Memory B cell (primary cell): Measurements from ENCODE around the gene C2CD3.
A peak's percentile ranks its signal among the peaks of the same experiment; 100 is the strongest.
"Not testable (repeated sequence)": the region's sequence is repeated elsewhere in the genome, so short reads cannot be mapped to it uniquely, and the experiment has no call there.

Source experiments
- ATAC-seq: fragments of 150-1000 bp; cut with Tn5 transposase; 2 replicates; pipeline ENCODE4 v1.10.0; 2021; ENCODE audit warnings: low read depth, mild to moderate bottlenecking, moderate library complexity
- DNase-seq, 2 donors: peaks; one replicate each; pipeline ENCODE4 v3.0.0; 2022; ENCODE audit warnings: low spot score in 2 of 2
- H3K27ac Mint-ChIP-seq: one replicate; pipeline ENCODE4 v1.8.0; 2022; ENCODE audit warnings: mild to moderate bottlenecking, moderate library complexity, mixed read lengths
- H3K27me3 Mint-ChIP-seq: one replicate; pipeline ENCODE4 v1.8.0; 2022; ENCODE audit warnings: mixed read lengths
- H3K36me3 Mint-ChIP-seq: one replicate; pipeline ENCODE4 v1.8.0; 2022; ENCODE audit warnings: mild to moderate bottlenecking, mixed read lengths
- H3K4me1 Mint-ChIP-seq: one replicate; pipeline ENCODE4 v1.8.0; 2022; ENCODE audit warnings: mixed read lengths
- H3K4me3 Mint-ChIP-seq: one replicate; pipeline ENCODE4 v1.8.0; 2022; ENCODE audit warnings: mild to moderate bottlenecking, moderate library complexity, mixed read lengths
- H3K9me3 Mint-ChIP-seq: one replicate; pipeline ENCODE4 v1.8.0; 2022; ENCODE audit warnings: mixed read lengths

The C2CD3 gene

DNA sequence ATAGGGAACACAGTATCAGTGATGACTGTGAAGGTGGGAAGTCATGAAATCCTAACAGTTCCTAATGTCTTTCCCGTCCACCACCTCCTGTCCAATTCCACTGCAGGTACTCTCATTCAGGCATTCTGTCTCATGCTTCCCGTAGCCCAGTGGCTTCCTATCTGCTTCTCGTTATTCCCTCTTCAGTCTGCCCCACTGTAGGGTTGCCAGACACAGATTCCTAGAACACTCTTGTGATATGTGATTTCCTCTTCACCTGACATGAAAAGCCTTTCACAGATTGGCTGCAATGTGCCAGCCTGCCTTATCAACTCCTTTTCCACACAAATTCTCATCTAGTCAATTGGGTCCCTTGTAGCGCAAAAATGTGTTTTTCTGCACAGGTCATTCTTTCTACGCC, 49.0 kb downstream of the C2CD3 start:
- no peak overlapping the region for H3K4me3 Mint-ChIP-seq
- H3K27me3 Mint-ChIP-seq: no peaks in the 10 kb centered on the region
- peaks cover 2% of the 10 kb centered on the region for H3K9me3 Mint-ChIP-seq
- DNase-seq (no peak), ATAC-seq (no peak)
- no peak overlapping the region for H3K27ac Mint-ChIP-seq
- H3K36me3 Mint-ChIP-seq: peaks cover 28% of the 10 kb centered on the region
- no peaks in the 10 kb centered on the region for H3K4me1 Mint-ChIP-seq

DNA sequence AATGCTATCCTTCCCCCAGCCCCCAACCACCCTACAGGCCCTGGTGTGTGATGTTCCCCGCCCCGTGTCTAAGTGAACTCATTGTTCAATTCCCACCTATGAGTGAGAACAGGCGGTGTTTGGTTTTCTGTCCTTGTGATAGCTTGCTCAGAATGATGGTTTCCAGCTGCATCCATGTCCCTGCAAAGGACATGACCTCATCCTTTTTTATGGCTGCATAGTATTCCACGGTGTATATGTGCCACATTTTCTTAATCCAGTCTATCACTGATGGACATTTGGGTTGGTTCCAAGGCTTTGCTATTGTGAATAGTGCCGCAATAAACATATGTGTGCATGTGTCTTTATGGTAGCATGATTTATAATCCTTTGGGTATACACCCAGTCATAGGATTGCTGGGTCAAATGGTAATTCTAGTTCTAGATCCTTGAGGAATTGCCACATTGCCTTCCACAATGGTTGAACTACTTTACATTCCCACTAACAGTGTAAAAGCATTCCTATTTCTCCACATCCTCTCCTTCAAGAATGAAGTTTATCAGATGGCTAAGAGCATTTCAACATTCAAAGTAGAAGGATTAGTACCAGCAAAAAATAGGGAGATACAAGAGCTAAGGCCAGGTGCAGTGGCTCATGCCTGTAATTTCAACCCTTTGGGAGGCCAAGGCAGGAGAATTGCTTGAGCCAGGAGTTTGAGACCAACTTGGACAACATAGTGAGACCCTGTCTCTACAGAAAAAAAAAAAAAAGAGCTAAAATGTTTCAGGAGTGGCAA, 50.4 kb downstream of the C2CD3 start:
- not testable (repeated sequence) for DNase-seq, H3K4me1 Mint-ChIP-seq, H3K9me3 Mint-ChIP-seq, ATAC-seq, H3K27me3 Mint-ChIP-seq, H3K27ac Mint-ChIP-seq, H3K4me3 Mint-ChIP-seq
- peaks cover 39% of the 10 kb centered on the region for H3K36me3 Mint-ChIP-seq

DNA sequence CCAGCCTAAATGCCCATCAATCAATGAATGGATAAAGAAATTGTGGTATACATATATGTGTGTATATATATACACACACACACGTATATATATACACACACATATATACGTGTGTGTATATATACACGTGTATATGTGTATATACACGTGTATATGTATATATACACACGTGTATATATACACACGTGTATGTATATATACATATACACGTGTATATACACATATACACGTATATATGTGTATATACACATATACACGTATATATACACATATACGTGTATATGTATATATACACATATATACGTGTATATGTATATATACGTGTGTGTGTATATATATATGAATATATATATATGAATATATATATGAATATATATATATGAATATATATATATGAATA, 54.1 kb downstream of the C2CD3 start:
- ATAC-seq (no peak), DNase-seq (no peak)
- no peaks in the 10 kb centered on the region for H3K27me3 Mint-ChIP-seq
- H3K4me3 Mint-ChIP-seq: no peak overlapping the region
- H3K4me1 Mint-ChIP-seq: no peaks in the 10 kb centered on the region
- H3K36me3 Mint-ChIP-seq: peaks cover 59% of the 10 kb centered on the region
- H3K9me3 Mint-ChIP-seq: peaks cover 5% of the 10 kb centered on the region
- no peak overlapping the region for H3K27ac Mint-ChIP-seq

DNA sequence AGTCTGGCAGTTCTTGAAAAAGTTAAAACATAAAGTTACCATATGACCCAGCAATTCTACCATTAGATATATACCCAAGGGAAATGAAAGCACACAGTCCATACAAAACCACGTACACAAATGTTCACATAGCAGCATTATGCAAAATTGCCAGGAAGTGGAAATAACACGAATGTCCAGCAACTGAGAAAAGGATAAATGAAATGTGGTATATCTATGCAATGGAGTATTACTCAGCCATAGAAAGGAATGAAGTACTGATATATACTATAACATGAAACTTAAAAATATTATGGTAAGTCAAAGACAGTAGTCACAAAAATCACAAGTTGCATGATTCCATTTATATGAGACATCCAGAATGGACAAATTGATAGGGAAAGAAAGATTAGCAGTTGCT, 57.9 kb downstream of the C2CD3 start:
- H3K27me3 Mint-ChIP-seq: no peaks in the 10 kb centered on the region
- DNase-seq (no peak), ATAC-seq (no peak)
- H3K36me3 Mint-ChIP-seq: peaks cover 53% of the 10 kb centered on the region
- H3K4me1 Mint-ChIP-seq: no peaks in the 10 kb centered on the region
- no peak overlapping the region for H3K4me3 Mint-ChIP-seq
- H3K9me3 Mint-ChIP-seq: peaks cover 4% of the 10 kb centered on the region
- no peak overlapping the region for H3K27ac Mint-ChIP-seq

DNA sequence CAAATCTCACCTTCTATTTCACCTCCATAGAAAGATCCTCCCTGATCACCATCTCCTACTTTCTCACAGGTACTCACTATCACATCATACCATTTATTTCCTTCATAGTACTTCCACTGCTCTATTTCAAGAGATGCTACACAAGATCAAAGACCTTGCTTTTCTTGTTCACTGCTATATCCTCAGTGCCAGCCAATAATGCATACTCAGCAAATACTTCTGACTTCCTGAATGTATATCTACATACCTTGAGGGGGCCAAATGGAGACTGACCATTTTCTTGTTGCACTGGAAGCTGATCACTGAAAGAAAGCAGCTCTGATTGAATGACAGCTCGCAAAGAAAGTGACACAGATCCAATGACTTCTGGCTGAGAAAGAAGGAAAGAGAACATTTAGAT, 64.7 kb downstream of the C2CD3 start:
- H3K27ac Mint-ChIP-seq: peak overlapping the region; percentile 19
- H3K4me1 Mint-ChIP-seq: peaks cover 5% of the 10 kb centered on the region
- no peak for ATAC-seq
- no peaks in the 10 kb centered on the region for H3K9me3 Mint-ChIP-seq
- no peak for DNase-seq
- no peak overlapping the region for H3K4me3 Mint-ChIP-seq
- no peaks in the 10 kb centered on the region for H3K27me3 Mint-ChIP-seq
- H3K36me3 Mint-ChIP-seq: peaks cover 39% of the 10 kb centered on the region

DNA sequence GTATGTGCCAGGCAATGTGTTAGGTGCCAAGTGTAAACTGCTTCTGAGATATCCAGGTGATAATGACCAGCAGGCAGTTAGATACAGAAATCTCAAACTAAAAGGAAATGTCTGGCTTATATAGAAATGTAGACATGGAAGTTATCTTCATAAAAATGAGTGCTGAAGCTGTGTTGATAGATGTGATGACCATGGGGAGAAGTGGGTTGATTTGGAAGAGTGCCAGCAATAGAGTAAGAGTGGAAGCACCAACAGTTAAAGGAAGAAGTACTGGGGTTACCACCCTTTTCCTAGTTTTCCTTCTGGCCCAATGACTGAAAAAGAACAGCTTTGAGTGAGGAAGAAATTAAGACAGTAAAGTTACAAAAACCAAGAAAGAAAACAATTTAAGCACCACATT, 68.5 kb downstream of the C2CD3 start:
- DNase-seq: no peak
- peaks cover 5% of the 10 kb centered on the region for H3K4me1 Mint-ChIP-seq
- ATAC-seq: no peak
- no peak overlapping the region for H3K27ac Mint-ChIP-seq
- no peaks in the 10 kb centered on the region for H3K9me3 Mint-ChIP-seq
- no peak overlapping the region for H3K4me3 Mint-ChIP-seq
- H3K27me3 Mint-ChIP-seq: no peaks in the 10 kb centered on the region
- H3K36me3 Mint-ChIP-seq: peaks cover 43% of the 10 kb centered on the region

DNA sequence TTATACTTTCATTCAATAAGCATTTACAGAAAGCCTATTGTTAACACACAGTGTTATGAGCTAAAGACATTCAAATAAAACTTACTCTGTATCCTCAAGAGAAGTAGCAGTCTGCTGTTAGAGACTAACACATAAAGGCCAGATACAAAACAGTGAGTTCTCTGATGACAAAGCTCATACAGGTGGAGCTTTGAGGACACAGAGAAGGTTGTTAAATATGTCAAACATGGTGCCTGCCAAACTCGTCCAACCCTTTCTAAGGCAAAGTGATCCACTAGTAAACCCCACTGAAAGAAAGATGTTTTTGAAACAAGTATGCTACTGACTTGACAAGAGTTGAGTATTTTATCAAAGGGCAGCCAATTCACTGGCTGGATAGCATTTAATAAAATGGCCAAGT, 70.1 kb downstream of the C2CD3 start:
- peaks cover 42% of the 10 kb centered on the region for H3K36me3 Mint-ChIP-seq
- peak overlapping the region; percentile 25 for H3K27ac Mint-ChIP-seq
- H3K9me3 Mint-ChIP-seq: no peaks in the 10 kb centered on the region
- DNase-seq (no peak), ATAC-seq (no peak)
- no peak overlapping the region for H3K4me3 Mint-ChIP-seq
- no peaks in the 10 kb centered on the region for H3K27me3 Mint-ChIP-seq
- peaks cover 5% of the 10 kb centered on the region for H3K4me1 Mint-ChIP-seq

DNA sequence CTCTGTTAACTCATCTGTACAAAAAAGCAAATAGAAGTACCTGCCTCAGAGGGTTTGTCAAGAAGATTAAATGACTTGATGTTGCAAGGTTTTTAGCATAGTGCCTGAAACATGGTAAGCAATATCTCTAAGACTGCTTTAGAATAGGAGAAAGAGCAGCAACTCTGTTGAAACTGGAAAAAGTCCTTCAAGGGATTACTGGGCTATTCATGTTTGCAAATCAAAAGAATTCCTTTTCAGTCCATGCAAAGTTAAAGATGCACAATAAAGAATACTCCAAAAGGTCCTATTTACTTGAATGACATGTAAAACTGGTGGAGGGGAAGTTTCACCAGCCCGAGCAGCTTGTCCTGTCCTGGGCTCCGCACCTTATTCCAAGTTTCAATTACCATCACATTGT, 70.6 kb downstream of the C2CD3 start:
- DNase-seq (no peak), ATAC-seq (no peak)
- Mint-ChIP-seq H3K36me3 (peaks cover 40% of the 10 kb centered on the region), H3K4me3 (no peak overlapping the region), H3K27ac (no peak overlapping the region), H3K27me3 (no peaks in the 10 kb centered on the region), H3K4me1 (peaks cover 5% of the 10 kb centered on the region), H3K9me3 (no peaks in the 10 kb centered on the region)

DNA sequence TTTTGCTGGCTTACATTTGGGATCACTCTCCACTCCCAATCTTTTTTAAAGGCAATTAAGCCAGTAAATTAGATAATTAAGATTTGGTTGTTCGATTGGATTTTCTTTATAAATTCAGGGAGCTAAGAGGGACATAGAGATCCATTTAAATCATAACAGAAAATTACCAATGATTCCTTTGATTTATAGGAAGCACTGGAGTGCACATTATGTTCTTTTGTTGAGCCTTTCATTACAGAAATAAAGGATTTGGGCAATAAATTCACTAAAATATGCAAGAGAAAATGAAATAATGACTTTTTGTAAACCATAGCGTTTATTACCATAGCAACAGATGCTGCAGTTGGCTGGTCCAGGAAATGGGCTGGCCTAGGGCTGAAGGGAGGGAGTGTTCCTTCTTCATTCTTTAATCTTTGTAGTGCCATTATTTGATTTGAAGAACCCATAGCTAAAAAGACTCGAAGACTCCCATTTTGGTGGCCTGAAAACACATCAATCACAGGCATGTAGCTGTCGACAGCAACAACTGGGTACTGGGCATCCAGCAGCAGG, 73.0 kb downstream of the C2CD3 start:
- H3K27me3 Mint-ChIP-seq: no peaks in the 10 kb centered on the region
- H3K36me3 Mint-ChIP-seq: peaks cover 35% of the 10 kb centered on the region
- ATAC-seq (no peak), DNase-seq (no peak)
- H3K27ac Mint-ChIP-seq: no peak overlapping the region
- H3K4me1 Mint-ChIP-seq: peaks cover 5% of the 10 kb centered on the region
- H3K4me3 Mint-ChIP-seq: no peak overlapping the region
- H3K9me3 Mint-ChIP-seq: no peaks in the 10 kb centered on the region

DNA sequence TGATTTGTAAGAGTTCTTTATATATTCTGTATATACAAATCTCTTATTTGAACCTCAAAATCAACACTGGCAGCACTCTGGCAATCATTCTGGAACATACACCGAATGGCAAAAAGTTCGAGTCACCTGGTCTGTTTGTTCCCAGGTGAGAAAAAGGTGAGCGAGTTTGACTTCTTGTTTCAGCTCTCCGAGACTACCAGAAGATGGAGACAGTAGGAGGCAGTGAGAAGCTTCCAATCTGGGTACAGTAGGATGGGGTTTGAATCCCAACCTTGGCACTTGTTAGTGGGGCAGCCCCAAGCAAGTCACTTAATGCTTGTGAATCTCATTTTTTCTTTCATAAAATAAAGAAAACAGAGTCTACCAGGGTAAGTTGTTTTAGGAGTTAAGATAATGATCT, 76.4 kb downstream of the C2CD3 start:
- ATAC-seq: no peak
- Mint-ChIP-seq H3K9me3 (no peaks in the 10 kb centered on the region), H3K27ac (no peak overlapping the region), H3K4me1 (no peaks in the 10 kb centered on the region), H3K36me3 (peaks cover 26% of the 10 kb centered on the region), H3K4me3 (no peak overlapping the region), H3K27me3 (no peaks in the 10 kb centered on the region)
- DNase-seq: no peak

DNA sequence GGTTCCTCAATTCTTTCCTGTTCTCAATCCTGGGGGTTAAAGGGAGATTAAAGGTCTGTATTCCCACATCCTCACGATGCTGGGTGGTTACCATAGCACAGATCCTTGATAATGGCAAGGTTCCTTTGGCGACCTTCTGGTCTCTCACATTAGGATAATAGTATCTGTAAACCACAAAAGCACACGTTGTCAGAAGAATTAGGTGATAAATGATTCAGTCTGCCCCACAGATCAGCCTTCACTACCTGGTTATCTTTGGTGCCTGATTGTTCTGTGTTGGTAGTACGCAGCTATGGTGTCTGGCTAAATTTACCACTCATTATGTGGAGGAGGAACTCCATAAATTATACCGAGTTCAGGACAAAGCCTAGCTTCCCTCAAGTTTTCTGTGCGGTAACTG, 78.4 kb downstream of the C2CD3 start:
- Mint-ChIP-seq H3K4me1 (no peaks in the 10 kb centered on the region), H3K27ac (no peak overlapping the region), H3K36me3 (peaks cover 21% of the 10 kb centered on the region), H3K27me3 (no peaks in the 10 kb centered on the region), H3K4me3 (no peak overlapping the region), H3K9me3 (no peaks in the 10 kb centered on the region)
- no peak for ATAC-seq
- DNase-seq: no peak

DNA sequence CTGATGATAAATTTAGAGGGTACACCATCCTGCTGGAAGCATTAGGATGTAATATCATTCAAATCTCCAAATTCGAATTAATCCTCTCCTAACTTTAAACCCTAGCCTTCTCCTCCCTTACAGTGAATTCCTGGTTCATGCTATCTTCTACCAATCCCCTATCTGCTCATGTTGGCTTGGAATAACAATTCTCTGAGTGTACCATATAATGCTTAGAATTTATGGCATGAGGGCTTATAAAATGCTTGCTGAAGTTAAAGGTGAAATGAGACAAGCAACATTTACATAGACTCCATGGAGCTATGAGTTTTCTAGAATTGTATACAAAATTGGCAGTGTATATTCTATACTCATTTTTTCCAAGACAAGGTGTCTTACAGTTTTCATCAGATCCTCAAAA, 79.3 kb downstream of the C2CD3 start:
- DNase-seq (no peak), ATAC-seq (no peak)
- Mint-ChIP-seq H3K4me1 (no peaks in the 10 kb centered on the region), H3K36me3 (peaks cover 18% of the 10 kb centered on the region), H3K27ac (no peak overlapping the region), H3K27me3 (no peaks in the 10 kb centered on the region), H3K4me3 (no peak overlapping the region), H3K9me3 (no peaks in the 10 kb centered on the region)

DNA sequence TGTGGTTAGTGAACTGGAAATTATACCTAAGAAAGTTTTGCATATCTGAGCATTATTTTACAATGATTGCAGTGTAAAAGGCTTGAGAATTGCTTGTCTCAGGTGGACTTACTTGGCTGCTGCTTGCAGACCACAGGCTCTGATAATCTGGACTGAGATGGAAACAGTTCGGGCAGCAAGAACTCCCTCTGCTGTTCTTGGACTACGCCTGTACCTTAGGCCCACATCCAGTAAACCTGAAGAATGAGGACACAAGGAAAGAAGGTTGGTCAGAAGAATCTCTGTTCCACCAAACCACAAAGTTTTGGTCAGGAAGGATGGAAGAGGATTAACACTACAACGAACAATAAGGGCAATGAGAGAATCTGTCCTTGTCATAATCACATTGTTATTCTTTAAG, 80.1 kb downstream of the C2CD3 start:
- H3K4me3 Mint-ChIP-seq: no peak overlapping the region
- ATAC-seq: no peak
- no peaks in the 10 kb centered on the region for H3K4me1 Mint-ChIP-seq
- no peak for DNase-seq
- no peaks in the 10 kb centered on the region for H3K9me3 Mint-ChIP-seq
- H3K27me3 Mint-ChIP-seq: no peaks in the 10 kb centered on the region
- no peak overlapping the region for H3K27ac Mint-ChIP-seq
- peaks cover 16% of the 10 kb centered on the region for H3K36me3 Mint-ChIP-seq

DNA sequence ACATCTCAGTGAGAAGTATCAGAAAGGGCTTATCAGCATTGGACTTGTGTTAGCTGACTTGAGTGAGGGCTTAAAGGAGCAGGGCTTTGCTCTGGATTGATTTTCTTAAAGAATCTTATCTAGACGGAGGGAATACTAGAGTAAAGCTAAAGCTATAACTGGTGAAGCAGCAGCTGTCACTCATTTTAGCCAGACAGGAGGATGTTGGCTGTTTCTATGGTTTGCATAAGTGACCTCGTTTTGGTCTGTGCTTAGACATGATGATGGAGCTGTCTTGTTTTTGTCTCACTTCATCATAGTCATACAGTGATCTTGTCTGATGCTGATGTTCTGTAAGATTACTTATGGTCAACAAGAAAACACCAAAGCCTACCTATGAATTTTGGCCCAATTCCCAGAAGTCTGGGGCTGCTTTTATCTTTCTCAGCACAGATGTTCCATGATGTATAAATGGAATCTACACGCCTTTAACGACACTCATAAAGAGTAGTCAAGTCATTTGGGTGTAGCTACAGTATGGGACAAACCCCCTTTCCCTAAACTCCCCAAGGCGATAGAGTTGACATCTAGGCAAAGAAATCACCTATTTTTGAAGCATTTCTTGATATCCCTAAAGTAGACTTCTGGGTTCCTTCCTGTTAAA, 84.4 kb downstream of the C2CD3 start:
- H3K27ac Mint-ChIP-seq: no peak overlapping the region
- H3K4me1 Mint-ChIP-seq: peaks cover 2% of the 10 kb centered on the region
- peaks cover 32% of the 10 kb centered on the region for H3K36me3 Mint-ChIP-seq
- H3K27me3 Mint-ChIP-seq: no peaks in the 10 kb centered on the region
- DNase-seq (no peak), ATAC-seq (no peak)
- H3K4me3 Mint-ChIP-seq: no peak overlapping the region
- no peaks in the 10 kb centered on the region for H3K9me3 Mint-ChIP-seq

DNA sequence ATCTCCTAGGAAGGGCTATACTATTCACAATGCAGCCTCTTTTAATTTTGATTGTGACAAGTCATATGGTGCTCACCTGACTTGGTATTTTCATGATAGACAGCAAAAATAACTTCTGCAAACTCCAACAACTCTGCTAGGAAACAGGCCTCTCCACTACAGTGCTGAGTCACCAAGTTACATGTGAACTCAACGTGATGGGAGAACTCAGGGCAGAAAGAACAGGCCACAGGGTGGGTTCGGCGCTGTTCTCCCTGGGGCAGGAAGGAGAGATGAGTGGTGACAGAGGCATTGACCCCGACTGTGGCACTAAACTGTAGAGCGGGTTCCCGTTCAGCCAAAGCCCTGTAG, 85.3 kb downstream of the C2CD3 start:
- peaks cover 33% of the 10 kb centered on the region for H3K36me3 Mint-ChIP-seq
- no peak for DNase-seq
- no peaks in the 10 kb centered on the region for H3K27me3 Mint-ChIP-seq
- no peaks in the 10 kb centered on the region for H3K9me3 Mint-ChIP-seq
- H3K4me3 Mint-ChIP-seq: no peak overlapping the region
- no peak overlapping the region for H3K27ac Mint-ChIP-seq
- no peak for ATAC-seq
- H3K4me1 Mint-ChIP-seq: peaks cover 2% of the 10 kb centered on the region
